LNCAP (cell line): ENCODE results near the gene ZNF337.

Source experiments
- CTCF ChIP-seq: fragments of 450-650 bp; IDR thresholded peaks from 2 replicates; pipeline ENCODE4 v1.5.1; 2017; ENCODE audit warnings: mild to moderate bottlenecking

The ZNF337 gene

GRCh38 chr20:25705830-25706351 lies 9.2 kb upstream of the ZNF337 start:
- TF ChIP-seq CTCF: no peak

GRCh38 chr20:25699914-25700313 lies 3.3 kb upstream of the ZNF337 start:
- TF ChIP-seq CTCF: no peak

GRCh38 chr20:25697132-25697446 lies 436 bp upstream of the ZNF337 start:
- TF ChIP-seq CTCF: no peak

DNA sequence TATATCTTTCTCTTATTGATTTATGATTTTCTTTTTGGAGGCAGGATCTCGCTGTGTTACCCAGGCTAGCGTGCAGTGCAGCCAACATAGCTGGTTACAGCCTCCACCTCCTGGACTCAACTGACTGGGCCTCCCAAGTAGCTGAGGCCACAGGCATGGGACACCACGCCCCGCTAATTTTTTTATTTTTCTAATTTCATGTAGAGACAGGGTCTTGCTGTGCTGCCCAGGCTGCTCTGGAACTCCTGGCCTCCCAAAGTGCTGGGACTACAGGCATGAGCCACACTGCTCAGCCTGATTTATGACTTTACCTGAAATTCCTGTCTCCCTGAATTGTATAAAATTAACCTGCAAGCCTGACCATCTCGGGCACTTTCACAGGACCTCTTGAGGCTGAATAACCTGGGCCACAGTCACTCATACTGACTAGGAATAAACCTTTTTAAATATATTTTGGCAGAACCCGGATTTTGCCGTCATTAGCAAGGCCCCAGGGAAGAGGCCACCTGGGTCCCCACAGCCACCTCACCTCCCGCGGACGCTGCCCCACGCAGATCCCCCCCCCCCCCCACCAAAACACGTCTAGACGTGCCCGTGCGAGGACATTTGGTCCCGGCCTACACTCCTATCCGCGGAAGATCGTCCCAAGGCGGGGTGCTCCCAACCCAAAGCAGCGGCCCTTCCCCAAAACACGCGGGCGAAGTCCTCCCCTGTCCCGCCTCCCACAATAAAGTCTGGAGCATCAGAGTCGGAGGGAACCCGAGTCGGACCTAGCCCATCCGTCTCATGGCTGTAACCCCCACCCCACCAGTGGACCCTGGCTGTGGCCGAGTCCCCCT lies 902 bp downstream of the ZNF337 start:
- TF ChIP-seq CTCF: no peak

DNA sequence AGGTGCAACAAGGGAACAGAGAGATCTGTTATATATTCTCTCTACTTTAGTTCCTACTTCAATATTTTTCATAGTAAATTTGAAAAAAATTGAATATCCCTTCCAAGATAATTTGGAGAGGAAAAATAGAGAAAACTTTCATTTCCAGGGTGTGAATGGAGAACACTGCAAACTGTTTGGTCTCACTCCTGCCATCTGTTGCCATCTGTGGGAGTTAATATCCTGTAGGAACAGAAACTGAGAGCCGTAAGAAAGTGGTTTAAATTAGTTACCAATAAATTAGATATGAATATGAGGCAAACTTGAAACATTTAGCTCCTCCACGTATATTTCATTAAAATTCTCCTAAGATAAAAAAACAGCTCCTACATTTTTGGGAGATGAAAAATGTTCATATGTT lies 4.2 kb downstream of the ZNF337 start:
- TF ChIP-seq CTCF: no peak

DNA sequence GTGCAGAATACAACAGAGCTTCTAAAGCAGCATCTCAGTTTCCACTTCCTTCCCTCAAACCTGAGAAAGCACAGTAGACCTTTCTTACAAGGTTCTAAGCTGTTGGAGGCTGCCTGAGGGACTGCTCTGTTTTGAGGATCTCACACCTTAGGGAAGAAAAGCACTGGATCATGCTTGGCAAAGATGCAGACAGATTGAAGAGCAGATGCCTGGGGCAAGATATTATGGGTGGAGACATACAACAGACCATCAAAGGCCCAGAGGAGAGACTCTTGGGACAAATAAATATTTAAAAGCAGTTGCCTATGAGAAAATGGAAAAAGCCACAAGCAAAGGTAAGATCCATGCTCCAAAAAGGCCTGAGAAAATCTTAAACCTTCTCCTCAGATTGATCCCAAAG lies 6.2 kb downstream of the ZNF337 start:
- no peak for TF ChIP-seq CTCF

DNA sequence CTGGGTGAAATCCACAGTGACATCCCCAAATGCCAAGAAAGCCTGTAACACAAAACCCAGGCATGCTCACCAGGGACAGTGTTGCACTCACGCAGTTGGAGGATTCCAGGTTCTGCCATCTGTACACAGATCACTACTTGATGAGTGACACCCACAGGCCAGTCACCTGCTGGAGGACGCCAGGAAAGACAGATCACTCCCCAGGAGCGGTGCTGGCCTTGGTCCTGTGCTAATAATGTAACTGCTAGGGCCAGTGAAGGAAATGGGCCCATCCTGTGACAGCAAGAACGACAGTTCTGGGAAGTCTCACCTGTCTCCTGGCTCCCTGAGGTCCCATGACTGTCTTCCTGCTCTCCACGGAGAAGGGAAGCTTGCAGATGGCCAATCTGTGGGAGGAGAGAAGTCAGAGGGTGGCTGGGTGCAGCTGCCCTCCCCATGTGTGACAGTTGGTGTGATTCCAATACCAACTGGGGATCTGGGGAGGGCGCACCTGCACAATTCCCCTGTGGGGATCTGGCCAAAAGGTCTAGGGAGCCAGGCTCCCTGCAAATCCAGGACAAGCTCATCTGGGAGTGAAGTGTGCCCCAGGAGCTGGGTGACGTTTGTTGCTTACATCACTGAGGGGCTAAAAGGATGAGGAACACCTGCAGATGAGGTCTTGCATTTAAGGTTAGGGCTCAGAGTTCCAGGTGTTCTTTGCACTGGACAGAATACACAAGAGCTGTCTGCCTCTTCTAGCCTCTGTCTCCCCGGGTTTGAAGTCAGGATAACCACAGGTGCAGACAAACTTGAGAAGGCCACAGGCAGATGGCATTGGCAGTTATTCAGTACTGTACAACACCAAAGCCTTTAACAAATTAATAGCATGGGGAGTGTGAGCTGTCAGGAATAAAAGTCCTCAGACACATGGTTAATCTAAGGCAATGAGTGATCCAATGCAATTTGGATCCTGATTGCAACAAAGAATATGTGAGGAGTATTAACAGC lies 10.3 kb downstream of the ZNF337 start:
- TF ChIP-seq CTCF: no peak
